WTC11 (cell line): ENCODE data around the gene ZDHHC1.

Experiments used
- ELF4 ChIP-seq: sonication (generic); formaldehyde crosslinking; IDR thresholded peaks from 2 replicates; pipeline ENCODE4 v1.8.1; 2022; ENCODE audit warnings: low read depth, mild to moderate bottlenecking, moderate library complexity, missing genetic modification reagents
- NFE2L1 ChIP-seq: sonication (generic); formaldehyde crosslinking; IDR thresholded peaks from 2 replicates; pipeline ENCODE4 v1.8.1; 2023; ENCODE audit warnings: missing genetic modification reagents
- ZNF512 ChIP-seq: sonication (generic); formaldehyde crosslinking; IDR thresholded peaks from 2 replicates; pipeline ENCODE4 v1.8.1; 2022; ENCODE audit warnings: missing genetic modification reagents, borderline replicate concordance

GRCh38 chr16:67407176-67407787 is 9.0 kb downstream of the ZDHHC1 start:
- TF ChIP-seq ELF4 (CRISPR knock-in tag): no peak
- TF ChIP-seq NFE2L1 (CRISPR knock-in tag): no peak
- TF ChIP-seq ZNF512: no peak
